GM23248 (cell line): ENCODE results near the gene TLL1.

Source experiments
- EZH2 ChIP-seq: fragments of 200-600 bp; sonication (generic); IDR thresholded peaks from 2 replicates; pipeline ENCODE4 v1.6.1; 2018; ENCODE audit warnings: antibody characterized with exemption, mild to moderate bottlenecking; ENCODE audit not compliant: insufficient read depth, poor library complexity, severe bottlenecking
- EZH2phosphoT487 ChIP-seq: fragments of 200-600 bp; sonication (generic); IDR thresholded peaks from 2 replicates; pipeline ENCODE4 v1.6.1; 2018; ENCODE audit warnings: antibody characterized with exemption, moderate library complexity, mild to moderate bottlenecking, low read depth; ENCODE audit not compliant: insufficient read depth

DNA sequence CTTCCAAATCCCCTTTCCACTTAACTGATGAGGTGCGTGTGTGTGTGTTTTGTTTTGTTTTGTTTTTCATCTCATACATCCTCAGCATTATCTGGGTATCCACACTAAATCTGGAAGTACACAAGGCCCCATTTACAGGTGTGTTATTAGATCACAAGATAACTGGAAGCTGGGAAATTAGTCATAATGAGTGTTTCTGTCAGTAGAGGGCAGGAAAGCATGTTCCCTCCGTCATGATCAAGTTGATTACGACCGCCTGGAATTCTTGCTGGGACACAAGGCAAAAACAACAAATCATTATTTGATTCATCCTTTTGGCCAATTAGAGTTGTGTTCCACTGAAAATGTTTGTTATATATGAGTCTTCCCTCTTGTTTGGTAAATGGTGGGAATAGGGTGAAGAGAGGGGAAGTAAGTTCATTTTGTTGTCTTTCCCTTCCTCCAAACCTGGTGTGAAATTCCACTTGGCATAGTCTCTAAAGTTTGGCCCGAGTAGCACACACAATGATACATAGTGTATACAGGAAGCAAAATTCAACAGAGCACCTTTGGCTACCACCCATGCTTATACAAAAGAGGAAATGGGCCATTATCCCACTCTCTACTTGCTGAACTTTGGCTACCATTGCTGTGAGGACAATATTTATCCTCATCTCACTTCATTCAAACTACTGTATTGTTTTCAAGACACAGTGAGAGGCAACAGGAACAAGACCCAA is 33.3 kb upstream of the TLL1 start:
- TF ChIP-seq EZH2 (no peak), EZH2phosphoT487 (no peak)
